ENCODE results near the gene ACSM5.
"Not testable (repeated sequence)": the region's sequence is repeated elsewhere in the genome, so short reads cannot be mapped to it uniquely, and the experiment has no call there.

Gene ACSM5

GRCh38 chr16:20453633-20454032, 44.3 kb downstream of the ACSM5 start:
- not testable (repeated sequence) for DNase-seq

GRCh38 chr16:20459227-20459626, 49.9 kb downstream of the ACSM5 start:
- DNase-seq, result not testable (repeated sequence)

GRCh38 chr16:20460313-20460712, 51.0 kb downstream of the ACSM5 start:
- not testable (repeated sequence) for DNase-seq

- not testable (repeated sequence) for DNase-seq
These were observed 59.6 kb downstream of the ACSM5 start for GRCh38 chr16:20468954-20469353.

- not testable (repeated sequence) for DNase-seq
These were observed 60.6 kb downstream of the ACSM5 start for GRCh38 chr16:20469930-20470329.

GRCh38 chr16:20470732-20471131, 61.4 kb downstream of the ACSM5 start:
- DNase-seq, result not testable (repeated sequence)

GRCh38 chr16:20477188-20477744, 67.9 kb downstream of the ACSM5 start:
- not testable (repeated sequence) for DNase-seq

- DNase-seq, result not testable (repeated sequence)
These were observed 74.7 kb downstream of the ACSM5 start for GRCh38 chr16:20483989-20484388.

- no peak for DNase-seq
These were observed 75.4 kb downstream of the ACSM5 start for GRCh38 chr16:20484726-20485125.

- DNase-seq, result no peak
These were observed 76.1 kb downstream of the ACSM5 start for GRCh38 chr16:20485408-20485807.
